ENCODE data around the gene UBE2D2. TPM values are rescaled to one million over a fixed set of nuclear protein-coding genes. Genes with fewer than 3 reads are reported as not detected.

The UBE2D2 gene
- total RNA-seq, 4 donors from 2014 or later, result 98.5 to 199 (median 131) TPM

- Histone ChIP-seq H3K4me1 (peaks cover 37 to 47% of the 10 kb centered on the region in 2 donors), H3K27me3 (no peaks in the 10 kb centered on the region), H3K27ac (peak overlapping the region; percentile 96 to 99 (median 98)), H3K9me3 (no peaks in the 10 kb centered on the region), H3K36me3 (no peaks in the 10 kb centered on the region), H3K4me3 (no peak overlapping the region)
- TF ChIP-seq CTCF (IDR thresholded peaks at IDR 0.05 in 4 of 5, conservative IDR thresholded peaks at IDR 0.05 in 1 of 5), result no peak
- TF ChIP-seq POLR2A (IDR thresholded peaks at IDR 0.05), result no peak
- ATAC-seq, result no peak
- intact Hi-C loops (cut with DNase I; ENCODE audit: low total_unique reads), result loop anchor here (5.0 to 10.0 kb wide), 2 partner anchors 112 to 540 kb away; partner anchors contain the start of gene CYSTM1
- in situ Hi-C loops (cut with MboI; ENCODE audit: low sequenced_read_pairs in 4 of 4), result loop anchor here in 1 of 4 donors (10.0 kb wide), 1 partner anchor 60 kb away; no protein-coding TSS in a partner anchor
- DNase-seq, result no peak
Measured at GRCh38 chr5:139635191-139635590, 74.1 kb downstream of the UBE2D2 start.

DNA sequence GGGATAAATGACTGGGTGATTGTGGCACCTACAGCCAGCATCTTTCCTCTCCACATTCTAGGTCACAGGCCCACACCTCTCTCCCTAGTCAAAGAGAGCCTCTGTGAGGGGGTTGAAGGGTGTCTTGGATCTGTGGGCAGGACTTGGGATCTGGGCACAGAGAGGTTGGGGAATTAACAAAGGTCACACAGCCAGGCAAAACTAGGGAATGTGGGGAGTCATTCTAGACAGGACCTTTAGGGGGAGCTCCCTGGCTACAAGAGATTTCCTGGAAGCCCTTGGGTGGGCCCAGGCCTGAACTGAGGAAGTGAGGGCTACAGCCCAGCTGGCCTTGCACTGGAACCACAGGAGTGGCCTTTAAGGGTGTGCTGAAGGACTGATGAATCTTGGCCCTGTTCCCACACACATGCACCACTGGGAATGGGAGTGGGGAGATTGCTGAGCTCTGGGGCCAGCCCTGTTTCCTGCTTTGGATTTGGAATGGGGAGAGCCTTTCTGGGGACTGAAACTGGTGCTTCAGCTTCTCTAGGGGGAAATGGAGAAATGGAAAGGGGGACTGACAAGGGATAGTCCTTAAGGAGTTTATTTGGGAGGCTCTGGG lies 74.6 kb downstream of the UBE2D2 start:
- H3K27me3 ChIP-seq, result no peaks in the 10 kb centered on the region
- peak; percentile 63 to 79 (median 77) for TF ChIP-seq CTCF (IDR thresholded peaks at IDR 0.05 in 4 of 5, conservative IDR thresholded peaks at IDR 0.05 in 1 of 5)
- no peak for TF ChIP-seq POLR2A (IDR thresholded peaks at IDR 0.05)
- H3K36me3 ChIP-seq, result no peaks in the 10 kb centered on the region
- H3K9me3 ChIP-seq, result no peaks in the 10 kb centered on the region
- ATAC-seq (peak in 1 of 2 donors; percentile 11), DNase-seq (peak; percentile 70 to 83)
- intact Hi-C loops (cut with DNase I; ENCODE audit: low total_unique reads) (loop anchor here (5.0 to 10.0 kb wide), 2 partner anchors 112 to 539 kb away; partner anchors contain the start of gene CYSTM1), in situ Hi-C loops (cut with MboI; ENCODE audit: low sequenced_read_pairs in 4 of 4) (loop anchor here in 1 of 4 donors (10.0 kb wide), 1 partner anchor 59 kb away; no protein-coding TSS in a partner anchor)
- peak overlapping the region; percentile 96 to 99 (median 98) for H3K27ac ChIP-seq
- no peak overlapping the region for H3K4me3 ChIP-seq
- peaks cover 42 to 52% of the 10 kb centered on the region in 2 donors for H3K4me1 ChIP-seq

DNA sequence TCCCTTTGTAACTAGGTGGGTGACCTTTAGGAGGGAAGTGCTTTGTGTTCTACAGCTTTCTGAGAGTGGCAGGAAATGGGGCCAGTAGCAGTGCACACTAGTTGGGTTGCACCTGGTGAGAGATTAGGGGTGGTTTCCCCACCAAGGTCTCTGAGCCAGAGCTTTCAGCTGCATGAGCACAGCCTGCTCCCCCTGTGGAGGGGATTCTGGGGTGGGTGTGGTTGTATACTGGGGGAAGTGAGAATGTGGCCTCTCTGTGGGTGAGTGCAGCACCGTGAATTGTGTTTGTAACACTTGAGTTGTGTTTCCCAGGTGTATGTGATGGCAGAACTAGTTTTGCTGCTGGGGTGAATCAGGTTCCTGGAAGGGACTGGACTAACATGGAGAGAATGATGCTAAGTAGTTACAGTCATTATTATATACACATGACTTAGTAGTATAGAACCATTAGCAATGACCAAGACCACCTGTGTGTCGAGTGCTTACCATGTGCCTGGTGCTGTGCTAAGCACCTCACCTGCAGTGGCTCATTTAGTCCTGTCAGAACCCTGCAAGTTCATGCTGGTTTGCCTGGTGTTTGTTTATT lies 75.2 kb downstream of the UBE2D2 start:
- H3K4me1 ChIP-seq, result peaks cover 48 to 58% of the 10 kb centered on the region in 2 donors
- no peaks in the 10 kb centered on the region for H3K9me3 ChIP-seq
- H3K27ac ChIP-seq, result peak overlapping the region; percentile 96 to 99 (median 98)
- no peak for ATAC-seq
- TF ChIP-seq POLR2A (IDR thresholded peaks at IDR 0.05), result no peak
- TF ChIP-seq CTCF (IDR thresholded peaks at IDR 0.05 in 4 of 5, conservative IDR thresholded peaks at IDR 0.05 in 1 of 5), result no peak
- no peak for DNase-seq
- H3K4me3 ChIP-seq, result peak overlapping the region in 1 of 4 donors; percentile 79
- H3K36me3 ChIP-seq, result no peaks in the 10 kb centered on the region
- intact Hi-C loops (cut with DNase I; ENCODE audit: low total_unique reads), result loop anchor here (5.0 to 10.0 kb wide), 2 partner anchors 111 to 539 kb away; partner anchors contain the start of gene CYSTM1
- in situ Hi-C loops (cut with MboI; ENCODE audit: low sequenced_read_pairs in 4 of 4), result loop anchor here in 1 of 4 donors (10.0 kb wide), 1 partner anchor 59 kb away; no protein-coding TSS in a partner anchor
- no peaks in the 10 kb centered on the region for H3K27me3 ChIP-seq

DNA sequence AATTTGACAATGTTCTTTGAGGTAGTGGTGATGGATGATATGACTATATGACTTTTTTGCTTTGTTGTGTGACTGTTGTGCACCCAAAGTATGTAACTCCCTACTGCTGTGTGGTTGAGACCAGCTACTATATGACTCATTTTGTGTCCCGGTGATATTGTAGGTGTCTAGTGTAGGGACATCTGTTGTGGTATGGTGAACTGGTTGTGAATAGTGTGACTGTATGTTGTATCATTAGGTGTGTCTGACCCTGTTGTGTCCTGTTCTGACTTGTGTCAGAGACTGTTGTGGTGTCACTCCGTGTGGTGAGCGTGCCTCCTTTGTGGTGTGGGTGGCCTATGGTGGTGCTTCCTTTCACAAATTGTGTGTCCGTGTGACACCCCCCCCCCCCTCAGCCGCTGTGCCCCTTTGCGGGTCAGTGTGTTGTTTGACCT lies 75.9 kb downstream of the UBE2D2 start:
- no peaks in the 10 kb centered on the region for H3K36me3 ChIP-seq
- H3K4me3 ChIP-seq, result peak overlapping the region; percentile 62 to 92 (median 76)
- H3K27ac ChIP-seq, result peak overlapping the region; percentile 96 to 99 (median 98)
- in situ Hi-C loops (cut with MboI; ENCODE audit: low sequenced_read_pairs in 4 of 4) (loop anchor here in 1 of 4 donors (10.0 kb wide), 1 partner anchor 58 kb away; no protein-coding TSS in a partner anchor), intact Hi-C loops (cut with DNase I; ENCODE audit: low total_unique reads) (loop anchor here (1.0 to 10.0 kb wide), 4 partner anchors 11 to 538 kb away; partner anchors contain the start of genes CXXC5 and CYSTM1)
- ATAC-seq (no peak), DNase-seq (no peak)
- no peaks in the 10 kb centered on the region for H3K9me3 ChIP-seq
- no peaks in the 10 kb centered on the region for H3K27me3 ChIP-seq
- peaks cover 55 to 65% of the 10 kb centered on the region in 2 donors for H3K4me1 ChIP-seq
- no peak for TF ChIP-seq CTCF (IDR thresholded peaks at IDR 0.05 in 4 of 5, conservative IDR thresholded peaks at IDR 0.05 in 1 of 5)
- TF ChIP-seq POLR2A (IDR thresholded peaks at IDR 0.05), result no peak

All from gastrocnemius medialis (tissue), 4 donors.